ENCODE measurements around the gene MPDZ. TPM values are rescaled to one million over a fixed set of nuclear protein-coding genes. Genes with fewer than 3 reads are reported as not detected.

MPDZ gene
- total RNA-seq, 2 donors from 2014 or later, result 26.9 to 61.5 TPM

DNA sequence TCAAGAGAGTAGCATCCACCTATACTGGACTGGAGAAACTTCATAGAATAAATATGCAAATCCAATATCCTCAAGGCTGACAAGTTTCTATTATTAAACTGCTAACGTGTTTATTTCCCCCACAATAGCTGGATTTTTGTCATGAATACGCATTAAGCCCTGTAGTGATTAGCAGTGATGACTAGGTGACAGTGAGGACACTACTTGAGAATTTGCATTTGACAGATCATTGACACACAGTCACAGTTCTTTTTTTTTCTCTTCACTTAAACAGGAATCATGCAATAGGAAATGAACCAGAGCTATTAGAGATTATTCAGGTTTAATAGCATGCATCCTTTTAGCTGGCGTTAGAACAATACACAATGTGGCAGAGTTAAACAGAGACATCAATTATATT lies 35.3 kb downstream of the MPDZ start:
- H3K4me1 ChIP-seq (replicated peaks), result no peaks in the 10 kb centered on the region
- DNase-seq (ENCODE audit: low spot score), result no peak

GRCh38 chr9:13241283-13241682 lies 38.2 kb downstream of the MPDZ start:
- intact Hi-C loops (cut with DNase I), result no loop called here

More for the DNA sequence above, 35.3 kb downstream of the MPDZ start:
- TF ChIP-seq POLR2AphosphoS5 (IDR thresholded peaks at IDR 0.05), result no peak
- no peak for TF ChIP-seq POLR2A (IDR thresholded peaks at IDR 0.05)
- TF ChIP-seq CTCF (IDR thresholded peaks at IDR 0.05), result no peak
- intact Hi-C loops (cut with DNase I), result no loop called here
- H3K27ac ChIP-seq, result no peak overlapping the region
- 89% methylated on average over 3 of the region's 3 CpGs for WGBS
- H3K4me3 ChIP-seq, result no peak overlapping the region
- no peaks in the 10 kb centered on the region for H3K27me3 ChIP-seq (replicated peaks; ENCODE audit: insufficient read depth)
- H3K36me3 ChIP-seq, result no peaks in the 10 kb centered on the region
- H3K9me3 ChIP-seq, result no peaks in the 10 kb centered on the region

GRCh38 chr9:13239660-13240059 lies 39.8 kb downstream of the MPDZ start:
- H3K4me1 ChIP-seq (replicated peaks), result no peaks in the 10 kb centered on the region
- no peaks in the 10 kb centered on the region for H3K36me3 ChIP-seq
- no peaks in the 10 kb centered on the region for H3K27me3 ChIP-seq (replicated peaks; ENCODE audit: insufficient read depth)
- intact Hi-C loops (cut with DNase I), result no loop called here
- TF ChIP-seq CTCF (IDR thresholded peaks at IDR 0.05) (no peak), POLR2A (IDR thresholded peaks at IDR 0.05) (no peak), POLR2AphosphoS5 (IDR thresholded peaks at IDR 0.05) (no peak)
- H3K27ac ChIP-seq, result no peak overlapping the region
- H3K9me3 ChIP-seq, result no peaks in the 10 kb centered on the region
- no peak for DNase-seq (ENCODE audit: low spot score)
- H3K4me3 ChIP-seq, result no peak overlapping the region

More at GRCh38 chr9:13241283-13241682, 38.2 kb downstream of the MPDZ start:
- Histone ChIP-seq H3K27ac (no peak overlapping the region), H3K4me3 (no peak overlapping the region), H3K27me3 (replicated peaks; ENCODE audit: insufficient read depth) (no peaks in the 10 kb centered on the region), H3K9me3 (no peaks in the 10 kb centered on the region), H3K36me3 (no peaks in the 10 kb centered on the region), H3K4me1 (replicated peaks) (no peaks in the 10 kb centered on the region)
- no peak for TF ChIP-seq POLR2A (IDR thresholded peaks at IDR 0.05)
- no peak for TF ChIP-seq CTCF (IDR thresholded peaks at IDR 0.05)
- no peak for TF ChIP-seq POLR2AphosphoS5 (IDR thresholded peaks at IDR 0.05)
- WGBS, result 98% methylated on average over 2 of the region's 2 CpGs
- no peak for DNase-seq (ENCODE audit: low spot score)

DNA sequence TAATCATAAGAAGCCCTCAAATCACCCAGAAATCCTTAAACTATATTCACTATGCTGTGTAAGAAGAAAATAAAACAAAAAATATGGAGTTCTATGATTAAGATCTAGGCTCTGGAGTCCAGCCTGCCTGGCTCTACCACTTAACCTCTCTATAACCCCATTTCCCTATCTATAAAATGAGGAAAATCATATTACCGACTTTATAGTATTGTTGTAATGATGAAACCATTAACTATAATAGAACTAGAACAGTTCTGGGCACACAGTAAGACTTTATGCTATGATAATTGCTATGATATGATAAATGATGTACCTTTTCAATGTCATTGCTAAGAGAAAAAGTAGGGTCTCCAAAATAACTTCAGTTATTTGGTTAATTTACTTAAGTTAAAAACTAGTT lies 40.3 kb downstream of the MPDZ start:
- DNase-seq (ENCODE audit: low spot score), result no peak
- intact Hi-C loops (cut with DNase I), result no loop called here
- Histone ChIP-seq H3K9me3 (no peaks in the 10 kb centered on the region), H3K4me1 (replicated peaks) (no peaks in the 10 kb centered on the region), H3K27ac (no peak overlapping the region), H3K4me3 (no peak overlapping the region), H3K27me3 (replicated peaks; ENCODE audit: insufficient read depth) (no peaks in the 10 kb centered on the region), H3K36me3 (no peaks in the 10 kb centered on the region)
- TF ChIP-seq CTCF (IDR thresholded peaks at IDR 0.05) (no peak), POLR2AphosphoS5 (IDR thresholded peaks at IDR 0.05) (no peak)
- 53% methylated on average over 1 of the region's 1 CpG for WGBS

DNA sequence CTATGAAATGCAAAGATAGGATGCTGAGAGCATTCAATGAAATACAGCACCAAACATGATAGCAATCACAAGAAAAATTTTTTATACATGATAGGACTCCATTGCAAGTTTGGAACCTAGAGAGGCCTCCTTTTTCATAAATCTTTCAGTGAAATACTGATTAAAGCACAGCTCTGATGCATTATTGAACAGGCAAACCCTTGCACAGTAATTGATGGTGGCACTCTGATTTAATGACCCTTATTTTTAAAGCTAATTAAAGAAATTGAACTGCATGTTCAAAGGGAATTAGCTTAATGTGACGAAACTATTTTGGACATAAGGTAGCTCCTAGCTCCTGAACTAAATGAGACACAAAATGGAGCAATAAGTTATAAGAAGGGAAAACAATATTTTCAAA lies 44.6 kb downstream of the MPDZ start:
- no peak for TF ChIP-seq POLR2AphosphoS5 (IDR thresholded peaks at IDR 0.05)
- no peak for TF ChIP-seq POLR2A (IDR thresholded peaks at IDR 0.05)
- no peak for TF ChIP-seq CTCF (IDR thresholded peaks at IDR 0.05)
- intact Hi-C loops (cut with DNase I), result no loop called here
- H3K27me3 ChIP-seq (replicated peaks; ENCODE audit: insufficient read depth), result no peaks in the 10 kb centered on the region
- H3K36me3 ChIP-seq, result no peaks in the 10 kb centered on the region
- DNase-seq (ENCODE audit: low spot score), result no peak
- H3K27ac ChIP-seq, result no peak overlapping the region
- H3K4me3 ChIP-seq, result no peak overlapping the region
- 96% methylated on average over 1 of the region's 1 CpG for WGBS
- no peaks in the 10 kb centered on the region for H3K4me1 ChIP-seq (replicated peaks)
- no peaks in the 10 kb centered on the region for H3K9me3 ChIP-seq
